Brain pericyte (primary cell): ENCODE results near the gene IL9.
"Not testable (repeated sequence)": the region's sequence is repeated elsewhere in the genome, so short reads cannot be mapped to it uniquely, and the experiment has no call there.

Source experiments
- DNase-seq: peaks from one replicate; pipeline ENCODE4 v3.0.0-alpha.2; 2012; ENCODE audit warnings: low read depth, low spot score

The IL9 gene

GRCh38 chr5:135869276-135869675, 26.4 kb downstream of the IL9 start:
- no peak for DNase-seq

- no peak for DNase-seq
Measured at GRCh38 chr5:135868681-135869080, 27.0 kb downstream of the IL9 start.

- no peak for DNase-seq
Measured at GRCh38 chr5:135867599-135867998, 28.0 kb downstream of the IL9 start.

GRCh38 chr5:135866016-135866415, 29.6 kb downstream of the IL9 start:
- DNase-seq = no peak

- no peak for DNase-seq
Measured at GRCh38 chr5:135864503-135865435, 30.9 kb downstream of the IL9 start.

- no peak for DNase-seq
Measured at GRCh38 chr5:135862744-135863143, 32.9 kb downstream of the IL9 start.

GRCh38 chr5:135862086-135862485, 33.6 kb downstream of the IL9 start:
- DNase-seq = no peak

GRCh38 chr5:135861641-135862040, 34.0 kb downstream of the IL9 start:
- DNase-seq = no peak

- DNase-seq = no peak
Measured at GRCh38 chr5:135859641-135860040, 36.0 kb downstream of the IL9 start.

GRCh38 chr5:135859186-135859585, 36.5 kb downstream of the IL9 start:
- not testable (repeated sequence) for DNase-seq

- DNase-seq = no peak
Measured at GRCh38 chr5:135857630-135858311, 37.9 kb downstream of the IL9 start.

GRCh38 chr5:135851915-135852845, 43.5 kb downstream of the IL9 start:
- no peak for DNase-seq

GRCh38 chr5:135851186-135851914, 44.3 kb downstream of the IL9 start:
- DNase-seq = no peak

- DNase-seq = no peak
Measured at GRCh38 chr5:135850671-135851070, 45.0 kb downstream of the IL9 start.

GRCh38 chr5:135850231-135850630, 45.4 kb downstream of the IL9 start:
- DNase-seq = no peak

- DNase-seq = no peak
Measured at GRCh38 chr5:135847976-135848375, 47.7 kb downstream of the IL9 start.

- no peak for DNase-seq
Measured at GRCh38 chr5:135846311-135846710, 49.3 kb downstream of the IL9 start.

GRCh38 chr5:135843571-135844337, 51.9 kb downstream of the IL9 start:
- no peak for DNase-seq

GRCh38 chr5:135842737-135843136, 52.9 kb downstream of the IL9 start:
- DNase-seq = no peak
